ENCODE results near the gene DNAH7.

- no peak for TF ChIP-seq CTCF (IDR thresholded peaks at IDR 0.05; ENCODE audit: insufficient read depth, low read depth, low read length)
- no peak for TF ChIP-seq EZH2 (IDR thresholded peaks at IDR 0.05; ENCODE audit: insufficient read depth, low read length)
These were observed 232.6 kb downstream of the DNAH7 start for GRCh38 chr2:195836002-195836401.
